Measurements from ENCODE around the gene RHEBL1.

The RHEBL1 gene

DNA sequence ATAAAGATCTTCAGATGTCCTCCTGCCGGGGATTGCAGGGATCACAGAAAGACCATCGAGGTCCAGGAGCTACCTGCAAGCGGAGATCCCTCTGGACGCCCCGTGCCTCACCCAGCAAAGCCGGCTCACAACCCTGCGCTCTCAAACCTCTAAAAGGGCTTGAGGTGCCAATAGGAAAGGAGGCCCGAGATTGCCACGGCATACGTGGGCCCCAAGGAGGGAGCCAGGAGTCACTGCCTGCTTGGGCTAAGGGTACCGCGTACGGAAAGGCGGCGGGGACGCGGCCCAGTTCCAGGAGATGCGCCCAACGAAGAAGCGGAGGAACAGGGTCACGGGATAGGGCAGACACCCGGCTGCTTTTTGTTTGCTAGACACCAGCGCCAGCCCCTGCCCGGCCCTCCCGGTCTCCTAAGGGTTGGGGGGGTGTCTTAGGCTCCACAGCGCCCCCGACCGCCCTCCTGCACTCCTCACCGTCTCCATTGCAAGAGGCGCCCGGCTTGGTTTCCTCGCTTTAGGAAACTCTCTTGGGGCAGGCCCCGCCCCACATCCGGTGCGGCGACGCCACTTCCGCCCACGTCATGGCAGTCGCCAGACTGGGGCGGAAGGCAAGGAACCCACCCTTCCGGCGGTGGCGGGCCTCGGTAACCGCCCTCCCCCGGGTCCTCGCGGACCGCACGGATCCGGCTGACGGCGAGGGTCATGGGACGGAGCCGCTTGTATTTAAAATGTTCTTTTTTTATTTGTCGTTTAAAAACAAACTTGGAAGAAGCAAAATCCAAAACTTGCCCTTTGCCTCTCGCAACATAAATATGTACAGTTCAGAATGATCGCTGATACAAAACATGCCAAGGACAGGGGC lies 51.3 kb downstream of the RHEBL1 start, which contains the start of gene PRKAG1:
PRKAG1 (minus strand) TSS at position 516 of the 859 bp plus-strand sequence; CDS start at position 480, 36 bp downstream.
- FAIRE-seq: no peak

DNA sequence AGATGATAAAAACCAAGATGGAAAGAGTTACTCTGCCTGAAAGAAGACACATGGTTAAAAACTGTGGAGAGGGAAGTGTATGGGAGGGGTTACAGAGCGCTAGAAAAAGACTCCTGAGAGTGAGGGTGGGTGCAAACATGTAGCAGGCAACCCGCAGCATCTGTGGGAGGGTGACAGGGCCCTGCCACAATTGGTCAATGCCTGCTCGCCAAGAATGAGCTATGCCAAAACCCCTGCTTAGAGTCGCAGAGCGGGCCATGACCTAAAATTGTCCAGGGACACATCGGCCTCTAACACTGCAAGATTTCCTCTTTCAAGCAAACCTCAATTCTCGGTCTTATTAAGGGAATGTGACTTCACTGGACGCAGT lies 51.9 kb downstream of the RHEBL1 start:
- no peak for FAIRE-seq

DNA sequence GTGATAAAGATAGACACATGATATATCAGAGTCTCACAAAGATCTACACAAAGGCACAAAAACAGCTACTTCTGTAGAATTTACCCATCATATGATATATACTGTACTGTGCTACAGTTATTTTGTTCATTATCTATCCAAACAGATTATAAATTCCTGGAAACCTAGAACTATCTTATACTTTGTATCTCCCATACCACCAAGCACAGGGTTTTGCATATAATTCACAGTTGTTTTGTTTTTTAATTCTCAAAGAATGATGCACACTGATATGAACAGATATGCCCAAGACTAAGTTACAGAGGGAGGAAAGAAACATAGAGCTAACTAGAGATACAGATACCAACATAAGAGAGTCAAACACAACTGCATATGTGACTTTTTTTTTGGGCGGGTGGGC lies 54.6 kb downstream of the RHEBL1 start:
- FAIRE-seq: no peak

All from islet of Langerhans (tissue), 1 donor.